HEK293 (cell line): ENCODE measurements around the gene P2RX4.

Experiments used
- CTCF ChIA-PET: fragments of 350-600 bp; formaldehyde crosslinking; extraction: SDS; loops from one replicate; lab custom pipeline; 2021; ENCODE audit warnings: antibody characterized with exemption; lab: Yijun Ruan, JAX
- POLR2A ChIA-PET: fragments of 300-600 bp; formaldehyde crosslinking; extraction: SDS; loops from one replicate; lab custom pipeline; 2020; ENCODE audit warnings: antibody characterized with exemption, inconsistent platforms; lab: Yijun Ruan, JAX
- H3K27ac ChIP-seq: fragments of 200-500 bp; sonication (Bioruptor generic); 2 replicates; pipeline ENCODE4 v1.5.1; 2014; ENCODE audit warnings: low read depth, low read length, control low read depth, inconsistent platforms; ENCODE audit errors: extremely low read depth
- H3K36me3 ChIP-seq, 2 experiments: fragments of 200-500 bp in 1 of 2; sonication (Bioruptor generic) in 1 of 2; 1 replicate in 1 of 2; 2 replicates in 1 of 2; pipeline ENCODE4 v1.5.1; 2014 to 2017; ENCODE audit warnings: inconsistent platforms in 2 of 2, low read length in 2 of 2; ENCODE audit not compliant: control insufficient read depth in 2 of 2, insufficient read depth in 1 of 2
- H3K4me1 ChIP-seq: fragments of 200-500 bp; sonication (Bioruptor generic); 2 replicates; pipeline ENCODE4 v1.5.1; 2014; ENCODE audit warnings: mild to moderate bottlenecking, low read length, inconsistent platforms; ENCODE audit not compliant: control insufficient read depth, insufficient read depth
- H3K4me3 ChIP-seq: 2 replicates; pipeline ENCODE4 v1.5.1; 2011; ENCODE audit warnings: low read depth, mild to moderate bottlenecking, control low read depth, low read length, moderate library complexity
- H3K9me3 ChIP-seq: fragments of 200-500 bp; sonication (Bioruptor generic); 2 replicates; pipeline ENCODE4 v1.5.1; 2014; ENCODE audit warnings: low read depth, low read length, inconsistent platforms; ENCODE audit not compliant: control insufficient read depth, insufficient read depth
- BCL6B ChIP-seq: fragments of 450-650 bp; formaldehyde crosslinking; IDR thresholded peaks from 2 replicates; pipeline ENCODE4 v1.5.1; 2017; ENCODE audit warnings: missing biosample characterization, missing genetic modification characterization
- FEZF1 ChIP-seq: fragments of 450-650 bp; formaldehyde crosslinking; IDR thresholded peaks from 2 replicates; pipeline ENCODE4 v1.5.1; 2016; ENCODE audit warnings: missing biosample characterization, missing genetic modification characterization
- HOXD13 ChIP-seq: sonication (generic); formaldehyde crosslinking; IDR thresholded peaks from 2 replicates; pipeline ENCODE4 v1.8.0; 2022; ENCODE audit warnings: missing genetic modification reagents, borderline replicate concordance
- MEIS1 ChIP-seq: sonication (generic); formaldehyde crosslinking; IDR thresholded peaks from 2 replicates; pipeline ENCODE4 v1.8.1; 2022; ENCODE audit warnings: missing genetic modification reagents, mild to moderate bottlenecking, borderline replicate concordance
- MZF1 ChIP-seq: fragments of 450-650 bp; formaldehyde crosslinking; IDR thresholded peaks from 2 replicates; pipeline ENCODE4 v1.5.1; 2017; ENCODE audit warnings: missing biosample characterization, missing genetic modification characterization, borderline replicate concordance
- PRDM2 ChIP-seq: fragments of 450-650 bp; formaldehyde crosslinking; IDR thresholded peaks from 2 replicates; pipeline ENCODE4 v1.5.1; 2016; ENCODE audit warnings: missing biosample characterization, missing genetic modification characterization, borderline replicate concordance
- YY1 ChIP-seq: fragments of 450-650 bp; formaldehyde crosslinking; IDR thresholded peaks from 2 replicates; pipeline ENCODE4 v1.5.1; 2018; ENCODE audit warnings: missing biosample characterization, missing genetic modification characterization
- ZBTB8A ChIP-seq: fragments of 450-650 bp; formaldehyde crosslinking; IDR thresholded peaks from 2 replicates; pipeline ENCODE4 v1.5.1; 2016; ENCODE audit warnings: missing biosample characterization, missing genetic modification characterization
- ZFP3 ChIP-seq: fragments of 450-650 bp; formaldehyde crosslinking; IDR thresholded peaks from 2 replicates; pipeline ENCODE4 v1.5.1; 2016; ENCODE audit warnings: low read depth, missing biosample characterization, missing genetic modification characterization
- ZNF10 ChIP-seq: fragments of 450-650 bp; formaldehyde crosslinking; IDR thresholded peaks from 2 replicates; pipeline ENCODE4 v1.5.1; 2017; ENCODE audit warnings: missing biosample characterization, missing genetic modification characterization
- ZNF169 ChIP-seq: fragments of 450-650 bp; formaldehyde crosslinking; IDR thresholded peaks from 2 replicates; pipeline ENCODE4 v1.5.1; 2016; ENCODE audit warnings: missing biosample characterization, missing genetic modification characterization
- ZNF184 ChIP-seq: fragments of 450-650 bp; IDR thresholded peaks from 2 replicates; pipeline ENCODE4 v1.5.1; 2018; ENCODE audit warnings: missing biosample characterization, mild to moderate bottlenecking, missing genetic modification characterization
- ZNF2 ChIP-seq: fragments of 450-650 bp; formaldehyde crosslinking; IDR thresholded peaks from 2 replicates; pipeline ENCODE4 v1.5.1; 2016; ENCODE audit warnings: missing biosample characterization, missing genetic modification characterization
- ZNF214 ChIP-seq: fragments of 450-650 bp; formaldehyde crosslinking; IDR thresholded peaks from 2 replicates; pipeline ENCODE4 v1.5.1; 2017; ENCODE audit warnings: missing biosample characterization, mild to moderate bottlenecking, missing genetic modification characterization, borderline replicate concordance
- ZNF221 ChIP-seq: fragments of 450-650 bp; formaldehyde crosslinking; IDR thresholded peaks from 2 replicates; pipeline ENCODE4 v1.5.1; 2017; ENCODE audit warnings: missing biosample characterization, missing genetic modification characterization, borderline replicate concordance
- ZNF23 ChIP-seq: fragments of 450-650 bp; formaldehyde crosslinking; IDR thresholded peaks from 2 replicates; pipeline ENCODE4 v1.5.1; 2016; ENCODE audit warnings: missing biosample characterization, missing genetic modification characterization, borderline replicate concordance
- ZNF24 ChIP-seq: fragments of 450-650 bp; formaldehyde crosslinking; IDR thresholded peaks from 2 replicates; pipeline ENCODE4 v1.5.1; 2016; ENCODE audit warnings: missing biosample characterization, missing genetic modification characterization
- ZNF274 ChIP-seq, 2 experiments: fragments of 200-500 bp in 1 of 2; fragments of 450-650 bp in 1 of 2; sonication (Bioruptor generic) in 1 of 2; formaldehyde crosslinking in 1 of 2; IDR thresholded peaks; 2 replicates each; pipeline versions ENCODE4 v1.5.1 to v1.6.1; 2014 to 2016; ENCODE audit warnings: borderline replicate concordance in 1 of 2, inconsistent platforms in 1 of 2, low read length in 1 of 2, missing biosample characterization in 1 of 2, missing genetic modification characterization in 1 of 2
- ZNF292 ChIP-seq: fragments of 450-650 bp; formaldehyde crosslinking; IDR thresholded peaks from 2 replicates; pipeline ENCODE4 v1.5.1; 2016; ENCODE audit warnings: low read depth, missing biosample characterization, missing genetic modification characterization, borderline replicate concordance
- ZNF354C ChIP-seq: fragments of 450-650 bp; formaldehyde crosslinking; IDR thresholded peaks from 2 replicates; pipeline ENCODE4 v1.5.1; 2016; ENCODE audit warnings: missing biosample characterization, missing genetic modification characterization, low read depth, borderline replicate concordance
- ZNF394 ChIP-seq: fragments of 450-650 bp; formaldehyde crosslinking; IDR thresholded peaks from 2 replicates; pipeline ENCODE4 v1.5.1; 2016; ENCODE audit warnings: missing biosample characterization, missing genetic modification characterization, mild to moderate bottlenecking, moderate library complexity, borderline replicate concordance
- TF ChIP-seq, protein P1 (sequence below): fragments of 450-650 bp; formaldehyde crosslinking; IDR thresholded peaks from 2 replicates; pipeline ENCODE4 v1.5.1; 2016; ENCODE audit warnings: missing biosample characterization, missing genetic modification characterization

P2RX4 gene

GRCh38 chr12:121190523-121191031 is 19.4 kb upstream of the P2RX4 start (continued):
- no peak for TF ChIP-seq PRDM2 (tag by site-specific recombination)
- TF ChIP-seq ZNF221 (tag by site-specific recombination): no peak

DNA sequence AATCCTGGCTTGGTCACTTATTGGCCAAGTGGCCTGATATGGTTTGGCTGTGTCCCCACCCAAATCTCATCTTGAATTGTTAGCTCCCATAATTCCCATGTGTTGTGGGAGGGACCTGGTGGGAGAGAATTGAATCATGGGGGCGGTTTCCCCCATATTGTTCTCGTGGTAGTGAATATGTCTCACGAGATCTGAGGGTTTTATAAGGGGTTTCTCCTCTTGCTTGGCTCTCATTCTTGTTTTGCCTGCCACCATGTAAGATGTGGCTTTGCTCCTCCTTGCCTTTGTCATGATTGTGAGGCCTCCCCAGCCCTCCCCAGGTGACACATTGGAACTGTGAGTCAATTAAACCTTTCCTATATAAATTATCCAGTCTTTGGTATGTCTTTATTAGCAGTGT is 18.8 kb upstream of the P2RX4 start:
- ChIA-PET CTCF (interaction anchor here (1.2 kb wide), 2 partner anchors 76 to 130 kb away, joined by 3 to 8 read pairs; no protein-coding TSS in a partner anchor), POLR2A (no interaction called here)
- Histone ChIP-seq H3K9me3 (no peaks in the 10 kb centered on the region), H3K4me3 (no peak overlapping the region), H3K27ac (no peak overlapping the region), H3K4me1 (no peaks in the 10 kb centered on the region), H3K36me3 (no peaks in the 10 kb centered on the region)
- TF ChIP-seq ZNF274 (IDR thresholded peaks at IDR 0.05; ENCODE audit: low read length) (no peak), ZNF274 (tag by site-specific recombination; IDR thresholded peaks at IDR 0.05; ENCODE audit: borderline replicate concordance) (no peak), ZNF169 (no peak), BCL6B (tag by site-specific recombination) (no peak), ZNF2 (tag by site-specific recombination) (no peak), YY1 (tag by site-specific recombination) (no peak), ZNF24 (no peak), ZBTB8A (tag by site-specific recombination) (no peak), ZNF10 (tag by site-specific recombination) (no peak), HOXD13 (CRISPR knock-in tag) (no peak)

DNA sequence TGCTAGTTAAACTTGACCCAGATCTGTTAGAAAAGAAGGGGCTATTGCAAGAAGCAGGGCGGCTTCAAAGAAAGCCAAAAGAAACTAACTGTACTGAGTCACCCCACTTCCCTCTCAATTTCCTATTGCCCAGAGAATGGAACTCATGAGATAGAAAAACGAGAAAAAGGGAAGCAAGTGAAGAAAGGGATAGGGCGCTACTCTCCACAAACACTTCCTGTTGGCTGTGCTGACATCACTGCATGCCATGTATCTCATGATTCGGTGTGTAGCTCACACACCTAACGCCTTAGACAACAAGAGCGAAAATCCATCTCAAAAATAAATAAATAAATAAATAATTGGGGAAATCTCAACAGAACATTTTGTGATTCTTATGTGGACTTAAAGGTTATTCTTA is 13.0 kb upstream of the P2RX4 start:
- ChIA-PET CTCF (interaction anchor here (0.9 kb wide), 1 partner anchor 34 kb away, joined by 3 read pairs; no protein-coding TSS in a partner anchor), POLR2A (no interaction called here)
- no peaks in the 10 kb centered on the region for H3K4me1 ChIP-seq
- no peaks in the 10 kb centered on the region for H3K9me3 ChIP-seq
- H3K36me3 ChIP-seq: no peaks in the 10 kb centered on the region
- H3K27ac ChIP-seq: no peak overlapping the region
- no peak overlapping the region for H3K4me3 ChIP-seq
- TF ChIP-seq ZNF184 (tag by site-specific recombination) (no peak), ZNF394 (no peak), ZFP3 (no peak), MEIS1 (CRISPR knock-in tag) (no peak), MZF1 (tag by site-specific recombination) (no peak), ZBTB8A (tag by site-specific recombination) (no peak), ZNF169 (no peak), ZNF292 (tag by site-specific recombination) (no peak), ZNF23 (no peak), FEZF1 (tag by site-specific recombination) (no peak), ZNF214 (no peak), ZNF354C (no peak), ZNF24 (no peak)
- TF ChIP-seq, protein P1, sequence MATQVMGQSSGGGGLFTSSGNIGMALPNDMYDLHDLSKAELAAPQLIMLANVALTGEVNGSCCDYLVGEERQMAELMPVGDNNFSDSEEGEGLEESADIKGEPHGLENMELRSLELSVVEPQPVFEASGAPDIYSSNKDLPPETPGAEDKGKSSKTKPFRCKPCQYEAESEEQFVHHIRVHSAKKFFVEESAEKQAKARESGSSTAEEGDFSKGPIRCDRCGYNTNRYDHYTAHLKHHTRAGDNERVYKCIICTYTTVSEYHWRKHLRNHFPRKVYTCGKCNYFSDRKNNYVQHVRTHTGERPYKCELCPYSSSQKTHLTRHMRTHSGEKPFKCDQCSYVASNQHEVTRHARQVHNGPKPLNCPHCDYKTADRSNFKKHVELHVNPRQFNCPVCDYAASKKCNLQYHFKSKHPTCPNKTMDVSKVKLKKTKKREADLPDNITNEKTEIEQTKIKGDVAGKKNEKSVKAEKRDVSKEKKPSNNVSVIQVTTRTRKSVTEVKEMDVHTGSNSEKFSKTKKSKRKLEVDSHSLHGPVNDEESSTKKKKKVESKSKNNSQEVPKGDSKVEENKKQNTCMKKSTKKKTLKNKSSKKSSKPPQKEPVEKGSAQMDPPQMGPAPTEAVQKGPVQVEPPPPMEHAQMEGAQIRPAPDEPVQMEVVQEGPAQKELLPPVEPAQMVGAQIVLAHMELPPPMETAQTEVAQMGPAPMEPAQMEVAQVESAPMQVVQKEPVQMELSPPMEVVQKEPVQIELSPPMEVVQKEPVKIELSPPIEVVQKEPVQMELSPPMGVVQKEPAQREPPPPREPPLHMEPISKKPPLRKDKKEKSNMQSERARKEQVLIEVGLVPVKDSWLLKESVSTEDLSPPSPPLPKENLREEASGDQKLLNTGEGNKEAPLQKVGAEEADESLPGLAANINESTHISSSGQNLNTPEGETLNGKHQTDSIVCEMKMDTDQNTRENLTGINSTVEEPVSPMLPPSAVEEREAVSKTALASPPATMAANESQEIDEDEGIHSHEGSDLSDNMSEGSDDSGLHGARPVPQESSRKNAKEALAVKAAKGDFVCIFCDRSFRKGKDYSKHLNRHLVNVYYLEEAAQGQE (tag by site-specific recombination): no peak
